Esophagus muscularis mucosa (tissue), 3 donors: ENCODE measurements around the gene CILP2.

ENCODE experiments used
- CTCF ChIP-seq, 3 experiments: fragments of 200-600 bp in 2 of 3; fragments of 450-650 bp in 1 of 3; sonication (generic) in 2 of 3; IDR thresholded peaks; one replicate each; pipeline ENCODE4 v1.5.1; 2017 to 2019; ENCODE audit warnings: antibody characterized with exemption in 3 of 3, mild to moderate bottlenecking in 2 of 3, moderate library complexity in 1 of 3
- POLR2A ChIP-seq: fragments of 450-650 bp; IDR thresholded peaks from one replicate; pipeline ENCODE4 v1.6.1; 2017; ENCODE audit warnings: antibody characterized with exemption, moderate library complexity, mild to moderate bottlenecking, low read depth

- TF ChIP-seq POLR2A, result no peak
- no peak for TF ChIP-seq CTCF (IDR thresholded peaks at IDR 0.05)
Measured at GRCh38 chr19:19517235-19517619, 20.8 kb upstream of the CILP2 start.
